ENCODE results near the gene FLNC. TPM values are rescaled to one million over a fixed set of nuclear protein-coding genes. Genes with fewer than 3 reads are reported as not detected.

Gene FLNC
- total RNA-seq, 1 donor from 2014 or later, result 6.7 TPM

DNA sequence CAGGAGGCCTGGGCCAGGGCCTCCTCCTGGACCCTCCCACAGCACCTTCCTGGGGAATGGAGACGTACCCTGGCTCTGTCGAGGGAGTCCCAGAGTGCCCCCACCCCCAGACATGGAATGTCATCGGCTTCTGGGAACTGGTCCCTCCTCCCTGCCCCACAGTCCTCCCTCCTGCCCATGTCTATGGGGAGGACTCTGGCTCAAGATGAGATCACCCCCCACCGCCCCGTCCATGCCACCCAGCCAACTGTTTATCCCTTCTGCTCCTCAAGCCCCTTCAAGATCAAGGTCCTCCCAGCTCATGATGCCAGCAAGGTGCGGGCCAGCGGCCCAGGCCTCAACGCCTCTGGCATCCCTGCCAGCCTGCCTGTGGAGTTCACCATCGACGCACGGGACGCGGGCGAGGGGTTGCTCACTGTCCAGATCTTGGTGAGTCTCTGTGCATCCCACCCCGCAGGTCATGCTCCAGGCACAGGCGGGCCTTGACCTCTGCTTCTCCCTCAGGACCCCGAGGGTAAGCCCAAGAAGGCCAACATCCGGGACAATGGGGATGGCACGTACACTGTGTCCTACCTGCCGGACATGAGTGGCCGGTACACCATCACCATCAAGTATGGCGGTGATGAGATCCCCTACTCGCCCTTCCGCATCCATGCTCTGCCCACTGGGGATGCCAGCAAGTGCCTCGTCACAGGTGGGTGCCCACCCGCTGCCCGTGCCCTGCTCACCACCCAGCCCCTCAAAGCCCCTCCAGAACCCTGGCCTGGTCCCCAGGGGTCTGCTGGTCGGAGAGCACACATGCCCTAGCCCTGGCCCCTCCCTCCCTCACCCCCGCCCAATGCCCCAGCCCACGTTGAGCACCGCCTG lies 18.3 kb downstream of the FLNC start:
- Histone ChIP-seq H4K20me1 (ENCODE audit: low read depth) (no peaks in the 10 kb centered on the region), H3K36me3 (no peaks in the 10 kb centered on the region)
- H3K27ac Mint-ChIP-seq, result peak overlapping the region; percentile 54

DNA sequence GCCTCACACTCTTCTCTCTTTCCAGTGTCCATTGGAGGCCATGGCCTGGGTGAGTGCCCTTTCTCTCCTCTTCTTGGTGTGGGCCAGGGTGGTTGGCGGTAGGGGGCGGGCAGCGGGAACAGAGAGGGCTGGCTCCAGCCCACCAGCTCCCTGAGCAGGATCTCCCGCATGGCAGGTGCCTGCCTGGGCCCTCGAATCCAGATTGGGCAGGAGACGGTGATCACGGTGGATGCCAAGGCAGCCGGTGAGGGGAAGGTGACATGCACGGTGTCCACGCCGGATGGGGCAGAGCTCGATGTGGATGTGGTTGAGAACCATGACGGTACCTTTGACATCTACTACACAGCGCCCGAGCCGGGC lies 18.9 kb downstream of the FLNC start:
- H3F3A ChIP-seq (ENCODE audit: low read depth), result no peaks in the 10 kb centered on the region
- no peak for TF ChIP-seq EZH2phosphoT487 (IDR thresholded peaks at IDR 0.05)
- TF ChIP-seq EZH2 (IDR thresholded peaks at IDR 0.05), result no peak
- TF ChIP-seq, protein P1, sequence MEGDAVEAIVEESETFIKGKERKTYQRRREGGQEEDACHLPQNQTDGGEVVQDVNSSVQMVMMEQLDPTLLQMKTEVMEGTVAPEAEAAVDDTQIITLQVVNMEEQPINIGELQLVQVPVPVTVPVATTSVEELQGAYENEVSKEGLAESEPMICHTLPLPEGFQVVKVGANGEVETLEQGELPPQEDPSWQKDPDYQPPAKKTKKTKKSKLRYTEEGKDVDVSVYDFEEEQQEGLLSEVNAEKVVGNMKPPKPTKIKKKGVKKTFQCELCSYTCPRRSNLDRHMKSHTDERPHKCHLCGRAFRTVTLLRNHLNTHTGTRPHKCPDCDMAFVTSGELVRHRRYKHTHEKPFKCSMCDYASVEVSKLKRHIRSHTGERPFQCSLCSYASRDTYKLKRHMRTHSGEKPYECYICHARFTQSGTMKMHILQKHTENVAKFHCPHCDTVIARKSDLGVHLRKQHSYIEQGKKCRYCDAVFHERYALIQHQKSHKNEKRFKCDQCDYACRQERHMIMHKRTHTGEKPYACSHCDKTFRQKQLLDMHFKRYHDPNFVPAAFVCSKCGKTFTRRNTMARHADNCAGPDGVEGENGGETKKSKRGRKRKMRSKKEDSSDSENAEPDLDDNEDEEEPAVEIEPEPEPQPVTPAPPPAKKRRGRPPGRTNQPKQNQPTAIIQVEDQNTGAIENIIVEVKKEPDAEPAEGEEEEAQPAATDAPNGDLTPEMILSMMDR (IDR thresholded peaks at IDR 0.05), result no peak
- Mint-ChIP-seq H3K27ac (no peak overlapping the region), H3K4me3 (no peak overlapping the region), H3K4me1 (no peaks in the 10 kb centered on the region), H3K36me3 (peaks cover 2% of the 10 kb centered on the region), H3K9me3 (no peaks in the 10 kb centered on the region), H3K27me3 (ENCODE audit: insufficient read depth, low read depth) (peaks cover 4% of the 10 kb centered on the region)
- H3K9ac ChIP-seq, result no peak overlapping the region
- no peaks in the 10 kb centered on the region for H3K79me2 ChIP-seq (ENCODE audit: low read depth)
- H4K20me1 ChIP-seq (ENCODE audit: low read depth), result no peaks in the 10 kb centered on the region
- no peak for DNase-seq (ENCODE audit: low spot score)
- no peaks in the 10 kb centered on the region for H3K9me3 ChIP-seq (ENCODE audit: low read depth)
- no peaks in the 10 kb centered on the region for H3K27me3 ChIP-seq
- H3K4me2 ChIP-seq, result no peak overlapping the region
- no peak overlapping the region for H2AFZ ChIP-seq (replicated peaks)
- H3K4me1 ChIP-seq, result no peaks in the 10 kb centered on the region
- no peak overlapping the region for H3K27ac ChIP-seq
- no peak overlapping the region for H3K4me3 ChIP-seq
- H3K36me3 ChIP-seq, result no peaks in the 10 kb centered on the region

More for the DNA sequence above, 18.3 kb downstream of the FLNC start:
- no peaks in the 10 kb centered on the region for H3K4me1 Mint-ChIP-seq
- no peak for DNase-seq (ENCODE audit: low spot score)
- H3K27me3 Mint-ChIP-seq (ENCODE audit: insufficient read depth, low read depth), result peaks cover 4% of the 10 kb centered on the region
- Histone ChIP-seq H3K4me3 (no peak overlapping the region), H3K9ac (no peak overlapping the region), H3K79me2 (ENCODE audit: low read depth) (no peaks in the 10 kb centered on the region), H3K4me1 (no peaks in the 10 kb centered on the region), H2AFZ (replicated peaks) (no peak overlapping the region), H3K27ac (no peak overlapping the region), H3K4me2 (no peak overlapping the region), H3K9me3 (ENCODE audit: low read depth) (no peaks in the 10 kb centered on the region), H3K27me3 (no peaks in the 10 kb centered on the region), H3F3A (ENCODE audit: low read depth) (no peaks in the 10 kb centered on the region)
- H3K36me3 Mint-ChIP-seq, result peaks cover 2% of the 10 kb centered on the region
- no peak overlapping the region for H3K4me3 Mint-ChIP-seq
- H3K9me3 Mint-ChIP-seq, result no peaks in the 10 kb centered on the region
- TF ChIP-seq, protein P1 (IDR thresholded peaks at IDR 0.05), result no peak
- no peak for TF ChIP-seq EZH2phosphoT487 (IDR thresholded peaks at IDR 0.05)
- no peak for TF ChIP-seq EZH2 (IDR thresholded peaks at IDR 0.05)

DNA sequence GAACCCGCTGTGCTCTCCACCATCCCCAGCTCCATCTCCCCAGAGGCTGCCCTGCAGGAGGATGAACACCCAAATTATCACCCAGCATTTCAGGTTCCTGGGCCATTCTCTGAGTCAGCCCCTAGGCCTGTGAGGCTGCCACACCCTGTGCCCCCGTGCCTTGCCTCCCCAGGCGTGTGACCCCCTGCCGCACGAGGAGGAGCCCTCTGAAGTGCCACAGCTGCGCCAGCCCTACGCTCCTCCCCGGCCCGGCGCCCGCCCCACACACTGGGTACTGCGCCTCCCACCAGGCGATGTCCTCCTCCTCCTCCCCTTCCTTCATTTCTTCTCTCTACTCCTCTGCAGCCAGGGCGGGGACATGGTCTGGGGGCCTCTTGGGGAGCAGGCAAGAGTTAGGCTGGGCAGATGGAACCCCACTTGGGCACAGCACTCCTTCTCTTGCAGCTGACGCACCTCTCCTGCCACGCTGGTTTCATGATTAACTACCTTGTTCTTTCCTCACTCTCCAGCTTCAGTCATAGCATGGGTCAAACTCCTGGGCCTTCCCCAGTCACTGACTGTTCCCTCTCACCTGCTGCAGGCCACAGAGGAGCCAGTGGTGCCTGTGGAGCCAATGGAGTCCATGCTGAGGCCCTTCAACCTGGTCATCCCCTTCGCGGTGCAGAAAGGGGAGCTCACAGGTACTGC lies 19.7 kb downstream of the FLNC start:
- H3F3A ChIP-seq (ENCODE audit: low read depth), result no peaks in the 10 kb centered on the region
- H3K36me3 ChIP-seq, result no peaks in the 10 kb centered on the region
- DNase-seq (ENCODE audit: low spot score), result no peak
- Mint-ChIP-seq H3K4me1 (no peaks in the 10 kb centered on the region), H3K27me3 (ENCODE audit: insufficient read depth, low read depth) (peaks cover 4% of the 10 kb centered on the region), H3K36me3 (no peaks in the 10 kb centered on the region), H3K9me3 (no peaks in the 10 kb centered on the region), H3K27ac (no peak overlapping the region), H3K4me3 (no peak overlapping the region)
- H3K9me3 ChIP-seq (ENCODE audit: low read depth), result no peaks in the 10 kb centered on the region
- no peaks in the 10 kb centered on the region for H3K79me2 ChIP-seq (ENCODE audit: low read depth)
- no peaks in the 10 kb centered on the region for H3K27me3 ChIP-seq
- no peak overlapping the region for H3K4me3 ChIP-seq
- no peak overlapping the region for H3K27ac ChIP-seq
- H3K4me1 ChIP-seq, result no peaks in the 10 kb centered on the region
- TF ChIP-seq EZH2phosphoT487 (IDR thresholded peaks at IDR 0.05), result no peak
- TF ChIP-seq, protein P1 (IDR thresholded peaks at IDR 0.05), result no peak
- no peak for TF ChIP-seq EZH2 (IDR thresholded peaks at IDR 0.05)
- H4K20me1 ChIP-seq (ENCODE audit: low read depth), result no peaks in the 10 kb centered on the region
- H2AFZ ChIP-seq (replicated peaks), result no peak overlapping the region
- no peak overlapping the region for H3K4me2 ChIP-seq
- H3K9ac ChIP-seq, result no peak overlapping the region
